IPS-18a (cell line): ENCODE results near the gene EWSR1.

Experiments
- H3K27ac ChIP-seq: one replicate; pipeline ENCODE4 v1.5.1; 2013; ENCODE audit warnings: low read length
- H3K27me3 ChIP-seq: one replicate; pipeline ENCODE4 v1.6.1; 2013; ENCODE audit warnings: mild to moderate bottlenecking, low read length; ENCODE audit not compliant: control insufficient read depth, insufficient read depth
- H3K36me3 ChIP-seq: one replicate; pipeline ENCODE4 v1.6.1; 2013; ENCODE audit warnings: low read depth, low read length; ENCODE audit not compliant: control insufficient read depth
- H3K4me1 ChIP-seq: one replicate; pipeline ENCODE4 v1.6.1; 2013; ENCODE audit warnings: low read depth, low read length; ENCODE audit not compliant: control insufficient read depth
- H3K4me3 ChIP-seq: one replicate; pipeline ENCODE4 v1.5.1; 2013; ENCODE audit warnings: low read length
- H3K9ac ChIP-seq: one replicate; pipeline ENCODE4 v1.6.1; 2013; ENCODE audit warnings: mild to moderate bottlenecking, low read length, moderate library complexity
- H3K9me3 ChIP-seq: one replicate; pipeline ENCODE4 v1.6.1; 2013; ENCODE audit warnings: low read depth, low read length; ENCODE audit not compliant: control insufficient read depth

EWSR1 gene

GRCh38 chr22:29254286-29254660 is 13.8 kb upstream of the EWSR1 start:
- no peak overlapping the region for H3K27ac ChIP-seq
- H3K9me3 ChIP-seq: no peaks in the 10 kb centered on the region
- no peaks in the 10 kb centered on the region for H3K36me3 ChIP-seq
- no peak overlapping the region for H3K4me3 ChIP-seq
- H3K4me1 ChIP-seq: no peaks in the 10 kb centered on the region
- H3K27me3 ChIP-seq: no peaks in the 10 kb centered on the region
- no peak overlapping the region for H3K9ac ChIP-seq

DNA sequence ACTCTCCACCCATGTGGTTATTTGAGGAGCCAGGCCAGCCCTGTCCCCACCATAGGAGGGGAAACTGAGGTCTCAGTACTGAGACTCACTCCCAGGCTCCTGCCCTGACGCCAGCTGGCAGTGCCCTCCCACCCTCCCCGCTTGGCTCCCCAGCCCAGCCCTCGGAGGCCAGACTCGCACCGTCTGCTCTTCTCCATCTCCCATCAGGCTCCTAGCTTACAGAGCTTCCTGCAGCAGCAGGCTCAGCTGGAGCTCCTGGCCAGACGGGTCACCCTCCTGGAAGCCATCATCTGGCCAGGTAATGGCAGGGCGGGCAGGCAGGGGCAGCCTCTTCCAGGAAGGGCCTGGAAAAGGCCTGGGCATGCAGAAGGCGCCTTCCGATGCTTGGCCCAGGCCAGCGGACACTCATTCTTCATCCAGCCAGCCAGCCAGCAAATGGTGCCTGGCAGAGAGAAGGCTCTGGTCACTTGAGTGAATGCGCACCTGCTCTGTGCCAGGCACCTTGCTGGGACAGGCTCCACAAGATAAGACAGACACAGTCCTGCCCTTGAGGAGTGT is 12.9 kb upstream of the EWSR1 start:
- no peaks in the 10 kb centered on the region for H3K9me3 ChIP-seq
- no peak overlapping the region for H3K4me3 ChIP-seq
- H3K4me1 ChIP-seq: no peaks in the 10 kb centered on the region
- H3K27me3 ChIP-seq: no peaks in the 10 kb centered on the region
- H3K9ac ChIP-seq: no peak overlapping the region
- peaks cover 3% of the 10 kb centered on the region for H3K36me3 ChIP-seq
- H3K27ac ChIP-seq: no peak overlapping the region

DNA sequence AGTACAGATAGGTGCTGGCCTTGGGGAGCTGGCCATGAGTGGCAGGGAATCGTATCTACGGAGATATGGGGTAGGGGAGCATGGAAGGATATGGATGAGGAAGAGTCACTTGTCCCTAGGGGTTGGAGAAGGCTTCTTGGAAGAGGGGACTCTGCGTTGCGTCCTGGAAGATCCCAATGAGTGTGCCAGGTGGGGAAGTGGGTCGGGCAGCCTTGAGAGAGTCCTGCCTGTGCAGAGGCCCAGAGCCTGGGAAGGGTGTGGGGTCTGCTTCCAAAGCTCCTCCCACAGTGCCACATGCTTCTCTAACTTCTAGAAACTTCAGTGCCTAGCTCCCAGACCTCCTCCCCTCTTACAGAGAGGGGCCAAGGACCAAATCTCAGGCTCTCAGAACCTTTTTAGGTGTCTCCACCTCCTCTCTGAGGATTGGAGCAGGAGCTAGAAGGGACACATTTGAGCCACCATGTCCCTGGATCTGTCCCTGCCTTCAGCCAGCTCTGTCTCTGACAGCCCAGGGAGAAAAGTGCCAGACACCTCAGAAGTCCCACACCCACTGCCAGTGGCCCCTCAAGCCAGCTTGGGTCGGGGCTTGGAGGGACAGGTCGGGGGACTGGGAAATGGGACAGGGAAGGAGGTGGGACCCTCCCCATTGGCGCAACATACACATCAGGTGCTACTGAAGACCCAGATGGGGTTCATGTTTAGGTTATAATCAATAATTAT is 11.3 kb upstream of the EWSR1 start:
- Histone ChIP-seq H3K9me3 (no peaks in the 10 kb centered on the region), H3K4me1 (no peaks in the 10 kb centered on the region), H3K27me3 (no peaks in the 10 kb centered on the region), H3K36me3 (peaks cover 3% of the 10 kb centered on the region), H3K4me3 (no peak overlapping the region), H3K27ac (no peak overlapping the region), H3K9ac (no peak overlapping the region)

DNA sequence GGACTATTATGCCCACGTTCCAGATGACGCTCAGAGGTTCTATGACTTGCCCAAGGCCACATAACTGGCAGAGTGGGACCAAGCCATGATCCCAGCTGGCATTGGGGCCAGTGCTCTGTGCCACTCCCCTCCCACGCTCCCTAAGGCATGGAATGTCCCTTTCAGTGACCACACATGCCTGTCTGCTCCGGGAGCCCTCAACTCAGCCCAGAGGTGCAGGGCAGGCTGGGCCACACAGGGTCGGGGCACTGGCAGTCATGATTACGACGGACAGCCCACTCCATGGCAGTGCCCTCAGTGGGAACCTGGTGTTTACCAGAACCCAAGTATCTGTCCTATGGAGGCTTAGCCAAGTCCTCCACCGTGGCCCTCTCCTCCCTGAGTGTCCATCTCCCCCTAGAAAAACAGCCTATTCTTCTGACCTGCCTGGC is 10.3 kb upstream of the EWSR1 start:
- H3K27me3 ChIP-seq: no peaks in the 10 kb centered on the region
- no peak overlapping the region for H3K4me3 ChIP-seq
- H3K9me3 ChIP-seq: no peaks in the 10 kb centered on the region
- H3K27ac ChIP-seq: no peak overlapping the region
- H3K36me3 ChIP-seq: peaks cover 3% of the 10 kb centered on the region
- no peak overlapping the region for H3K9ac ChIP-seq
- H3K4me1 ChIP-seq: no peaks in the 10 kb centered on the region

DNA sequence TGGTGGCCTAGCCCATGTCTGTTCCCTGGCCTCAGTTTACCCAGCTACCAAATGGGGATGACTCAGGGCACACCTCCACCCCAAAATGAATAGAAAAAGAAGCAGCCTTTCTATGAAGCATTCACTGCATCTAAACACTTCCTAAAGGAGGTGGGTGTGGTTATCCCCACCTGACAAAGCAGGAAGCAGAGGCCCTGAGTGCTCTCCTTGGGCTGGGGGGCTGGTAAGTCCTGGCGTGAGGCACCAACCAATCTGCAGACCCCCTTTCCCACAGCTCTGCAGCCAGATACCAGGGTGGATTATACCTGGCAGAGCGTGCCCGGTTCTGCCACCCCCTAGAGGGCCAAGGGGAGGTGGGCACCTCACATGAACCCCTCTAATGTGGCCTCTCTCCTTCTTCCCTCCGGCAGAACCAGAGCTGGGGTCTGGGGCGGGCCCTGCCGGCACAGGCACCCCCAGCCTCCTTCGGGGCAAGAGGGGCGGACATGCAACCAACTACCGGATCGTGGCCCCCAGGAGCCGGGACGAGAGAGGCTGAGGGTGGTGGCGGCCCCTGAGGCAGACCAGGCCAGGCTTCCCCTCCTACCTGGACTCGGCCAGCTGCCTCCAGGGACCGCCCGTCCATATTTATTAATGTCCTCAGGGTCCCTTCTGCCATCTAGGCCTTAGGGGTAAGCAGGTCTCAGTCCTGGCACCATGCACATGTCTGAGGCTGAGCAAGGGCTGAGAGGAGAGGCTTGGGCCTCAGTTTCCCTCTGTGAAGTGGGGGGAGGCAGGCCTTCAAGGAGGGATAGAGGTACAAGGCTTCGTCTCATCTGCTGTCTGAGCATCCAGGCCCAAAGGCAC is 9.4 kb upstream of the EWSR1 start:
- no peaks in the 10 kb centered on the region for H3K4me1 ChIP-seq
- no peak overlapping the region for H3K27ac ChIP-seq
- no peaks in the 10 kb centered on the region for H3K27me3 ChIP-seq
- H3K4me3 ChIP-seq: no peak overlapping the region
- H3K9ac ChIP-seq: no peak overlapping the region
- H3K36me3 ChIP-seq: peaks cover 3% of the 10 kb centered on the region
- H3K9me3 ChIP-seq: no peaks in the 10 kb centered on the region

GRCh38 chr22:29259253-29259899 is 8.7 kb upstream of the EWSR1 start:
- H3K9me3 ChIP-seq: no peaks in the 10 kb centered on the region

GRCh38 chr22:29260031-29260560 is 8.0 kb upstream of the EWSR1 start:
- no peaks in the 10 kb centered on the region for H3K4me1 ChIP-seq
- no peak overlapping the region for H3K9ac ChIP-seq
- H3K36me3 ChIP-seq: peaks cover 9% of the 10 kb centered on the region
- no peaks in the 10 kb centered on the region for H3K27me3 ChIP-seq
- H3K9me3 ChIP-seq: no peaks in the 10 kb centered on the region
- no peak overlapping the region for H3K27ac ChIP-seq
- no peak overlapping the region for H3K4me3 ChIP-seq

More at GRCh38 chr22:29259253-29259899, 8.7 kb upstream of the EWSR1 start:
- Histone ChIP-seq H3K27ac (no peak overlapping the region), H3K9ac (no peak overlapping the region), H3K4me1 (no peaks in the 10 kb centered on the region), H3K4me3 (no peak overlapping the region), H3K36me3 (peaks cover 5% of the 10 kb centered on the region), H3K27me3 (no peaks in the 10 kb centered on the region)

DNA sequence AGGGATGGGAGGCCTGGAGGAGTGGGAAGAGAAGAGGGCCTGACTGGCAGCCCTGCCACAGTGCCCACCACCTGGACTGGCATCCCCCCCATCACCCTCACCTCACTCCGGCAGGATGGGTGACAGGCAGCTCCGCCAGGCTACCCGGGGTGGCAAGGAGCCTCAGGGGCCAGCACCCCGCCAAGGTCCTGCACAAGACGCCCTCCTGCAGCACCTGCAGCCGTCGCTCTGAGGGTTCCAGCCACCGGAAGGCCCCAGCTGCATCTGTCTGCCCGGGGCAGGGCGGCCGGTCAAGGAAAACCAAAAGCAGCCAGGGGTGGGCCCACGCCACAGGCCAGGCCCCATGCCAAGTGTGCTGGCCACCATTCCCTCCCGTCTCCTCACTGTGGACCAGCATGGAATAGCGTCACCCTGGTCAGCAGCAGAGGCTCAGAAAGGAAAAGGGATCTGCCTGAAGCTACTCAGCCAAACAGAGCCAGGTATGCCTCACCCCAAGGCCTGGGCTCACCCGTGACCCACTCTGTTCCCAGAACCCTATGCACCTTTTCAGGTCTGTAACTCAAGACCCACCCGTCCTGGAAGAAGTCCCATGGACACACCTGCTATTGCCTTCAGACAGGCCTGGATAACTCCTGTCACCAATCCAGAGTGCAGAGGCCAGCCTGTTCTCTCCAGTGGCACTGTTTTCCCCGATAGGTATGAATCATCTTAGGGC is 7.3 kb upstream of the EWSR1 start:
- H3K9ac ChIP-seq: no peak overlapping the region
- H3K36me3 ChIP-seq: peaks cover 16% of the 10 kb centered on the region
- H3K4me3 ChIP-seq: no peak overlapping the region
- no peaks in the 10 kb centered on the region for H3K27me3 ChIP-seq
- no peaks in the 10 kb centered on the region for H3K4me1 ChIP-seq
- no peak overlapping the region for H3K27ac ChIP-seq
- no peaks in the 10 kb centered on the region for H3K9me3 ChIP-seq

DNA sequence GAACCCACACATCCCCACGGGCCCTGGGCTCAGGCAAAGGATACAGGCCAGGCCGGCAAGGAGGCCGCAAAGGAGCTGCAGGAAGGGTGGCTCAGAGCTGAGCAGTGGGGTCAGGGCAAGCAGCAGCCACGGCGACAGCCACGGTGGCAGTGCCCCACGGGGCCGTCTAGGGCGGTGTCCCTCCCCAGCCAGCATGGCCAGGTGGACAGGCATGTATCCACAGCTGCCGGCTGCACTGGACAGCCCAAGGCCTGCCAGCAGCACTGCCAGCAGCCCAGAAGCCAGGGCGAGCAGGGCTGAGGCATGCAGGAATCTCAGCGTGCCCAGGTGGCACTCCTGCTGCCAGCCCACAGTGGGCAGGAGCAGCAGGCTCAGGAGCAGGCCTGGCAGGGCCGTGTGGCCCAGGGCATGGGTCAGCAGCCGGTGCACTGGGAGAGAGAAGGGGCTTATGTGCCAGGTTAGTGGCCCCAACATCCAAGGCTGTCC is 4.2 kb upstream of the EWSR1 start:
- Histone ChIP-seq H3K4me3 (no peak overlapping the region), H3K4me1 (peaks cover 9% of the 10 kb centered on the region), H3K36me3 (peaks cover 17% of the 10 kb centered on the region), H3K9ac (no peak overlapping the region), H3K27me3 (no peaks in the 10 kb centered on the region), H3K9me3 (no peaks in the 10 kb centered on the region), H3K27ac (no peak overlapping the region)

GRCh38 chr22:29265305-29265704 is 2.8 kb upstream of the EWSR1 start:
- Histone ChIP-seq H3K27me3 (no peaks in the 10 kb centered on the region), H3K9me3 (no peaks in the 10 kb centered on the region), H3K4me1 (peaks cover 16% of the 10 kb centered on the region), H3K4me3 (no peak overlapping the region), H3K9ac (no peak overlapping the region), H3K36me3 (peaks cover 25% of the 10 kb centered on the region), H3K27ac (no peak overlapping the region)
